Measurements from ENCODE around the gene YJU2. TPM values are rescaled to one million over a fixed set of nuclear protein-coding genes. Genes with fewer than 3 reads are reported as not detected.

YJU2 gene
- total and polyA plus RNA-seq, 2 of the 13 experiments (the other 11 are each of a cell fraction or from before 2014, with no cell fraction given), result 9.3 to 17.9 TPM

GRCh38 chr19:4246767-4247593 lies at the start of gene YJU2 (continued):
- TF ChIP-seq RFX3 (CRISPR knock-in tag; IDR thresholded peaks at IDR 0.05) (0 out of 2 replicates have a peak, but pooled peaks have one; percentile 16), ZNF124 (CRISPR knock-in tag; IDR thresholded peaks at IDR 0.05) (peak; percentile 49; the same call in 1 of the 2 replicates), ZNF512 (CRISPR knock-in tag; IDR thresholded peaks at IDR 0.05) (no peak), TFDP1 (CRISPR knock-in tag; IDR thresholded peaks at IDR 0.05; ENCODE audit: borderline replicate concordance) (peak; percentile 57; the same call in 1 of the 2 replicates), ZNF761 (CRISPR knock-in tag; conservative IDR thresholded peaks at IDR 0.05) (no peak), MXD4 (CRISPR knock-in tag; IDR thresholded peaks at IDR 0.05) (peak; percentile 87), KMT2B (CRISPR knock-in tag; IDR thresholded peaks at IDR 0.05) (peak; percentile 71), CEBPB (IDR thresholded peaks at IDR 0.05; ENCODE audit: borderline replicate concordance, low read depth, low read length) (no peak), NCOA2 (CRISPR knock-in tag; IDR thresholded peaks at IDR 0.05) (peak; percentile 46; the same call in 1 of the 2 replicates), PATZ1 (CRISPR knock-in tag; IDR thresholded peaks at IDR 0.05) (peak; percentile 75), ZNF558 (CRISPR knock-in tag; IDR thresholded peaks at IDR 0.05; ENCODE audit: borderline replicate concordance) (0 out of 2 replicates have a peak, but pooled peaks have one; percentile 17), SALL1 (CRISPR knock-in tag; IDR thresholded peaks at IDR 0.05) (peak; percentile 64), SP140L (CRISPR knock-in tag; IDR thresholded peaks at IDR 0.05; ENCODE audit: borderline replicate concordance) (0 out of 2 replicates have a peak, but pooled peaks have one; percentile 26), PHF21A (CRISPR knock-in tag; IDR thresholded peaks at IDR 0.05) (peak; percentile 82), FOXP1 (IDR thresholded peaks at IDR 0.05) (no peak), FOXP1 (CRISPR knock-in tag; IDR thresholded peaks at IDR 0.05) (peak; percentile 38; the same call in 1 of the 2 replicates), HOXA7 (CRISPR knock-in tag; IDR thresholded peaks at IDR 0.05) (no peak), NR3C1 (CRISPR knock-in tag; IDR thresholded peaks at IDR 0.05) (no peak), ZNF205 (CRISPR knock-in tag; IDR thresholded peaks at IDR 0.05) (peak; percentile 87; the same call in 1 of the 2 replicates), ZNF343 (CRISPR knock-in tag; IDR thresholded peaks at IDR 0.05) (no peak), ATF3 (CRISPR knock-in tag; IDR thresholded peaks at IDR 0.05) (peak; percentile 21; the same call in 1 of the 2 replicates), YEATS2 (CRISPR knock-in tag; IDR thresholded peaks at IDR 0.05; ENCODE audit: borderline replicate concordance) (peak; percentile 94), HIVEP1 (CRISPR knock-in tag; IDR thresholded peaks at IDR 0.05) (peak; percentile 39; the same call in 1 of the 2 replicates), RBAK (CRISPR knock-in tag; IDR thresholded peaks at IDR 0.05) (no peak), POLR2AphosphoS2 (IDR thresholded peaks at IDR 0.05; ENCODE audit: low read depth, low read length) (no peak)
